Endodermal cell (in vitro differentiated cells): ENCODE results near the gene PPP1R9A. TPM values are rescaled to one million over a fixed set of nuclear protein-coding genes. Genes with fewer than 3 reads are reported as not detected.

Experiments
- DNase-seq: peaks from one replicate; pipeline ENCODE4 v3.0.0-alpha.2; 2017
- H3K27ac ChIP-seq: 2 replicates; pipeline ENCODE4 v1.5.1; 2013; ENCODE audit warnings: mild to moderate bottlenecking, low read depth, low read length, moderate library complexity
- H3K27me3 ChIP-seq: 2 replicates; pipeline ENCODE4 v1.6.1; 2013; ENCODE audit warnings: mild to moderate bottlenecking, low read length, moderate library complexity; ENCODE audit not compliant: insufficient read depth, control insufficient read depth, poor library complexity, severe bottlenecking
- H3K36me3 ChIP-seq: 2 replicates; pipeline ENCODE4 v1.7.0; 2013; ENCODE audit warnings: mild to moderate bottlenecking, low read length, moderate library complexity; ENCODE audit not compliant: control insufficient read depth, insufficient read depth
- H3K4me1 ChIP-seq: one replicate; pipeline ENCODE4 v1.7.0; 2013; ENCODE audit warnings: low read length; ENCODE audit not compliant: control insufficient read depth, insufficient read depth
- H3K4me3 ChIP-seq: 2 replicates; pipeline ENCODE4 v1.5.1; 2013; ENCODE audit warnings: mild to moderate bottlenecking, low read length, moderate library complexity
- H3K9ac ChIP-seq: 2 replicates; pipeline ENCODE4 v1.6.1; 2013; ENCODE audit warnings: mild to moderate bottlenecking, low read length, moderate library complexity; ENCODE audit not compliant: poor library complexity, severe bottlenecking; ENCODE audit errors: extremely low read depth
- H3K9me3 ChIP-seq: 2 replicates; pipeline ENCODE4 v1.6.1; 2013; ENCODE audit warnings: mild to moderate bottlenecking, low read length, moderate library complexity; ENCODE audit not compliant: control insufficient read depth
- H3K27ac Mint-ChIP-seq: 2 replicates; pipeline ENCODE4 v1.8.0; 2020; ENCODE audit warnings: mixed read lengths
- H3K27me3 Mint-ChIP-seq: 2 replicates; pipeline ENCODE4 v1.8.0; 2021; ENCODE audit warnings: mild to moderate bottlenecking, mixed read lengths; ENCODE audit not compliant: insufficient read depth
- H3K36me3 Mint-ChIP-seq: 2 replicates; pipeline ENCODE4 v1.8.0; 2020; ENCODE audit warnings: low read depth, mixed read lengths
- H3K4me1 Mint-ChIP-seq: 2 replicates; pipeline ENCODE4 v1.8.0; 2020; ENCODE audit warnings: mixed read lengths
- H3K4me3 Mint-ChIP-seq: 2 replicates; pipeline ENCODE4 v1.8.0; 2020; ENCODE audit warnings: mild to moderate bottlenecking, moderate library complexity, mixed read lengths
- H3K9me3 Mint-ChIP-seq: 2 replicates; pipeline ENCODE4 v1.8.0; 2020; ENCODE audit warnings: mild to moderate bottlenecking, mixed read lengths
- CTCF ChIP-seq: fragments of 200-600 bp; sonication (generic); conservative IDR thresholded peaks from 2 replicates; pipeline ENCODE4 v1.5.0; 2021; ENCODE audit warnings: antibody characterized with exemption, mild to moderate bottlenecking
- WGBS, 2 experiments: methylation state at CpG; one replicate each; pipeline versions ENCODE4 v1.1.5 to v1.1.7; 2013; ENCODE audit warnings: missing lambda C conversion rate in 2 of 2, mixed read lengths in 1 of 2; ENCODE audit not compliant: insufficient coverage in 1 of 2, insufficient read length in 1 of 2; 5-methylcytosine and 5-hydroxymethylcytosine counted together
- total RNA-seq, 2 donors: library from RNA; stranded (reverse); fragmentation: NEBNext Ultra II Directional in 1 of 2; extraction: Animal tissue kit (Norgen Biotek cat#: 25700) in 1 of 2; gene quantifications; 2 replicates in 1 of 2; 3 replicates in 1 of 2; pipeline ENCODE4 v1.2.1, GENCODE V29; 2021

PPP1R9A gene
- total RNA-seq, 2 donors from 2014 or later = 38.7 to 39.4 TPM

- no peak overlapping the region for H3K27ac Mint-ChIP-seq
- no peak for DNase-seq
- no peaks in the 10 kb centered on the region for H3K9me3 ChIP-seq
- no peaks in the 10 kb centered on the region for H3K9me3 Mint-ChIP-seq
- no peak for TF ChIP-seq CTCF
- H3K4me3 Mint-ChIP-seq = no peak overlapping the region
- H3K4me1 ChIP-seq = no peaks in the 10 kb centered on the region
- no peaks in the 10 kb centered on the region for H3K27me3 ChIP-seq
- WGBS, 2 experiments = 83 to 90% methylated on average over 4 to 6 of the region's 6 CpGs
- no peak overlapping the region for H3K9ac ChIP-seq
- no peak overlapping the region for H3K27ac ChIP-seq
- H3K4me3 ChIP-seq = no peak overlapping the region
- peaks cover 5% of the 10 kb centered on the region for H3K36me3 Mint-ChIP-seq
- peaks cover 21% of the 10 kb centered on the region for H3K36me3 ChIP-seq
- H3K4me1 Mint-ChIP-seq = peaks cover 13% of the 10 kb centered on the region
- no peaks in the 10 kb centered on the region for H3K27me3 Mint-ChIP-seq
Observed at GRCh38 chr7:95250571-95250970, 343.2 kb downstream of the PPP1R9A start.

- DNase-seq = no peak
- H3K4me3 ChIP-seq = no peak overlapping the region
- Mint-ChIP-seq H3K27me3 (no peaks in the 10 kb centered on the region), H3K27ac (no peak overlapping the region), H3K4me1 (peaks cover 3% of the 10 kb centered on the region), H3K4me3 (no peak overlapping the region), H3K9me3 (no peaks in the 10 kb centered on the region), H3K36me3 (peaks cover 5% of the 10 kb centered on the region)
- H3K9ac ChIP-seq = no peak overlapping the region
- 100% methylated on average over 1 of the region's 1 CpG; no CpG with 5 or more reads in 1 of the 2 experiments for WGBS, 2 experiments
- H3K9me3 ChIP-seq = no peaks in the 10 kb centered on the region
- peaks cover 21% of the 10 kb centered on the region for H3K36me3 ChIP-seq
- no peak overlapping the region for H3K27ac ChIP-seq
- H3K4me1 ChIP-seq = no peaks in the 10 kb centered on the region
- TF ChIP-seq CTCF = no peak
- no peaks in the 10 kb centered on the region for H3K27me3 ChIP-seq
Observed at GRCh38 chr7:95251966-95252365, 344.6 kb downstream of the PPP1R9A start.

GRCh38 chr7:95253986-95254385 lies 346.6 kb downstream of the PPP1R9A start:
- Histone ChIP-seq H3K9me3 (no peaks in the 10 kb centered on the region), H3K9ac (no peak overlapping the region), H3K27ac (no peak overlapping the region), H3K4me1 (no peaks in the 10 kb centered on the region), H3K36me3 (peaks cover 21% of the 10 kb centered on the region), H3K4me3 (no peak overlapping the region), H3K27me3 (no peaks in the 10 kb centered on the region)
- DNase-seq = no peak
- 97 to 100% methylated on average over 1 of the region's 1 CpG for WGBS, 2 experiments
- Mint-ChIP-seq H3K4me3 (no peak overlapping the region), H3K27me3 (no peaks in the 10 kb centered on the region), H3K9me3 (peaks cover 2% of the 10 kb centered on the region), H3K27ac (no peak overlapping the region), H3K4me1 (no peaks in the 10 kb centered on the region), H3K36me3 (peaks cover 10% of the 10 kb centered on the region)
- no peak for TF ChIP-seq CTCF
